GM23248 (cell line): ENCODE measurements around the gene ACSM2B.
"Not testable (repeated sequence)": the region's sequence is repeated elsewhere in the genome, so short reads cannot be mapped to it uniquely, and the experiment has no call there.

Experiments used
- EZH2 ChIP-seq: fragments of 200-600 bp; sonication (generic); IDR thresholded peaks from 2 replicates; pipeline ENCODE4 v1.6.1; 2018; ENCODE audit warnings: antibody characterized with exemption, mild to moderate bottlenecking; ENCODE audit not compliant: insufficient read depth, poor library complexity, severe bottlenecking
- EZH2phosphoT487 ChIP-seq: fragments of 200-600 bp; sonication (generic); IDR thresholded peaks from 2 replicates; pipeline ENCODE4 v1.6.1; 2018; ENCODE audit warnings: antibody characterized with exemption, moderate library complexity, mild to moderate bottlenecking, low read depth; ENCODE audit not compliant: insufficient read depth

GRCh38 chr16:20532284-20532792 lies 43.8 kb downstream of the ACSM2B start:
- TF ChIP-seq EZH2, EZH2phosphoT487: not testable (repeated sequence)
